SK-N-SH (cell line): Measurements from ENCODE around the gene ZFP36.

Experiments
- EZH2phosphoT487 ChIP-seq: fragments of 200-600 bp; sonication (generic); IDR thresholded peaks from 2 replicates; pipeline ENCODE4 v1.6.1; 2017; ENCODE audit warnings: low read depth, mixed run types, mild to moderate bottlenecking, antibody characterized with exemption, moderate library complexity, borderline replicate concordance
- NRF1 ChIP-seq: IDR thresholded peaks from 2 replicates; pipeline ENCODE4 v1.6.1; 2012; ENCODE audit warnings: low read depth, mild to moderate bottlenecking, low read length
- POLR2AphosphoS5 ChIP-seq: IDR thresholded peaks from 2 replicates; pipeline ENCODE4 v1.6.1; 2012; ENCODE audit warnings: low read depth, low read length
- SIN3A ChIP-seq: IDR thresholded peaks from 2 replicates; pipeline ENCODE4 v1.6.1; 2012; ENCODE audit warnings: low read depth, mild to moderate bottlenecking, low read length, moderate library complexity, borderline replicate concordance
- TF ChIP-seq, protein P1 (sequence below): fragments of 200-600 bp; sonication (generic); IDR thresholded peaks from 2 replicates; pipeline ENCODE4 v1.6.1; 2017; ENCODE audit warnings: antibody characterized with exemption, mild to moderate bottlenecking, moderate library complexity
- TF ChIP-seq, protein P2 (sequence below): fragments of 150-350 bp; IDR thresholded peaks from 2 replicates; pipeline ENCODE4 v1.6.1; 2017; ENCODE audit warnings: antibody characterized with exemption, low read length, low read depth, borderline replicate concordance
- TF ChIP-seq, protein P3 (sequence below): fragments of 150-350 bp; IDR thresholded peaks from 2 replicates; pipeline ENCODE4 v1.6.1; 2016; ENCODE audit warnings: mild to moderate bottlenecking, low read depth, low read length

DNA sequence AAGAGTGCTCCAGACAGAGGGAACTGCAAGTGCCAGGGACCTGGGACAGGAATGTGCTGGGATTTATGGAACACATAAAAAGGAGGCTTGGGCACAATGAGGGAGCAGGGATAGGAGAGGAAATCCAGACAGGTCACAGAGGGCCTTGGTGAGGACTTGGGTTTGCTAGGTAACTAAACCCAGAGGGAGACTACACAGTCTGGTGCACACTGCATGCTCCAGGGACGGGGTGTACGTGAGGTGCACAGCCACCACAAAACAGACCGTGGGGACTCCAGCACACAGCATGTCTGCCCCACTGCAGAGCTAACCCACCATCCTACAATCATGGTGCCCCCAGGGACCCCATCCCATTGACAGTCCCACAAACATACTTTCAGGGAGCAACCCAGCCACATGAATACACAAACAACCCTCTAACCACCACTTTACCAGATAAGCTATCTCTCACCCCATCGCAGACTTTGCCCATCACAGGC, 5.5 kb upstream of the ZFP36 start:
- TF ChIP-seq POLR2AphosphoS5 (no peak), SIN3A (no peak), EZH2phosphoT487 (no peak), NRF1 (no peak)
- TF ChIP-seq, protein P1, sequence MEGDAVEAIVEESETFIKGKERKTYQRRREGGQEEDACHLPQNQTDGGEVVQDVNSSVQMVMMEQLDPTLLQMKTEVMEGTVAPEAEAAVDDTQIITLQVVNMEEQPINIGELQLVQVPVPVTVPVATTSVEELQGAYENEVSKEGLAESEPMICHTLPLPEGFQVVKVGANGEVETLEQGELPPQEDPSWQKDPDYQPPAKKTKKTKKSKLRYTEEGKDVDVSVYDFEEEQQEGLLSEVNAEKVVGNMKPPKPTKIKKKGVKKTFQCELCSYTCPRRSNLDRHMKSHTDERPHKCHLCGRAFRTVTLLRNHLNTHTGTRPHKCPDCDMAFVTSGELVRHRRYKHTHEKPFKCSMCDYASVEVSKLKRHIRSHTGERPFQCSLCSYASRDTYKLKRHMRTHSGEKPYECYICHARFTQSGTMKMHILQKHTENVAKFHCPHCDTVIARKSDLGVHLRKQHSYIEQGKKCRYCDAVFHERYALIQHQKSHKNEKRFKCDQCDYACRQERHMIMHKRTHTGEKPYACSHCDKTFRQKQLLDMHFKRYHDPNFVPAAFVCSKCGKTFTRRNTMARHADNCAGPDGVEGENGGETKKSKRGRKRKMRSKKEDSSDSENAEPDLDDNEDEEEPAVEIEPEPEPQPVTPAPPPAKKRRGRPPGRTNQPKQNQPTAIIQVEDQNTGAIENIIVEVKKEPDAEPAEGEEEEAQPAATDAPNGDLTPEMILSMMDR: no peak
- TF ChIP-seq, protein P2, sequence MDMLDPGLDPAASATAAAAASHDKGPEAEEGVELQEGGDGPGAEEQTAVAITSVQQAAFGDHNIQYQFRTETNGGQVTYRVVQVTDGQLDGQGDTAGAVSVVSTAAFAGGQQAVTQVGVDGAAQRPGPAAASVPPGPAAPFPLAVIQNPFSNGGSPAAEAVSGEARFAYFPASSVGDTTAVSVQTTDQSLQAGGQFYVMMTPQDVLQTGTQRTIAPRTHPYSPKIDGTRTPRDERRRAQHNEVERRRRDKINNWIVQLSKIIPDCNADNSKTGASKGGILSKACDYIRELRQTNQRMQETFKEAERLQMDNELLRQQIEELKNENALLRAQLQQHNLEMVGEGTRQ: no peak
- TF ChIP-seq, protein P3, sequence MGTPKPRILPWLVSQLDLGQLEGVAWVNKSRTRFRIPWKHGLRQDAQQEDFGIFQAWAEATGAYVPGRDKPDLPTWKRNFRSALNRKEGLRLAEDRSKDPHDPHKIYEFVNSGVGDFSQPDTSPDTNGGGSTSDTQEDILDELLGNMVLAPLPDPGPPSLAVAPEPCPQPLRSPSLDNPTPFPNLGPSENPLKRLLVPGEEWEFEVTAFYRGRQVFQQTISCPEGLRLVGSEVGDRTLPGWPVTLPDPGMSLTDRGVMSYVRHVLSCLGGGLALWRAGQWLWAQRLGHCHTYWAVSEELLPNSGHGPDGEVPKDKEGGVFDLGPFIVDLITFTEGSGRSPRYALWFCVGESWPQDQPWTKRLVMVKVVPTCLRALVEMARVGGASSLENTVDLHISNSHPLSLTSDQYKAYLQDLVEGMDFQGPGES: no peak
